CD4-positive, alpha-beta T cell treated with Interleukin-15 for 1 hour (primary cell): ENCODE results near the gene MS4A8.
A peak's percentile ranks its signal among the peaks of the same experiment; 100 is the strongest.
"Not testable (repeated sequence)": the region's sequence is repeated elsewhere in the genome, so short reads cannot be mapped to it uniquely, and the experiment has no call there.

Source experiments
- DNase-seq: peaks from one replicate; pipeline ENCODE4 v3.0.0-alpha.2; 2020

Gene MS4A8, protein sequence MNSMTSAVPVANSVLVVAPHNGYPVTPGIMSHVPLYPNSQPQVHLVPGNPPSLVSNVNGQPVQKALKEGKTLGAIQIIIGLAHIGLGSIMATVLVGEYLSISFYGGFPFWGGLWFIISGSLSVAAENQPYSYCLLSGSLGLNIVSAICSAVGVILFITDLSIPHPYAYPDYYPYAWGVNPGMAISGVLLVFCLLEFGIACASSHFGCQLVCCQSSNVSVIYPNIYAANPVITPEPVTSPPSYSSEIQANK

DNA sequence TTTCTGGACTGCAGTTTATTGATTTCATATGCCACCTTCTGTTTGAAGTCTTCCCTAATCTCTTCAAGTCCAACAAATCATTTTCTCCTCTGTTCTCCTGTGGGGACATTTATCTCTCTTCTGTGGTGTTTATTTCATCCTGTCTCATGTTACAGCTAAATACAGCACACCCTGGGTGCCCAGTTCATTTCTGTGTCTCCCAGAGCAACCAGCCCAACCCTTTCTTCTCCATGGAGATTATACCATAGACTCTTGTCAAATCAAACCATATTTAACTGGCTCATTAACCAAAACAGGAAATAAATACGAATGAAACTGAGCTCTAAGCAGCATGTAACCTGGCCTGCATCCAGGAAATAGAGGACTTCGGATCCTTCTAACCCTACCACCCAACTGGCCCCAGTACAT is at the start of gene MS4A8:
TSS of gene MS4A8 (plus strand) at position 329 of the 408 bp plus-strand sequence. CDS start 1,249 bp downstream, outside the sequence.
- no peak for DNase-seq

DNA sequence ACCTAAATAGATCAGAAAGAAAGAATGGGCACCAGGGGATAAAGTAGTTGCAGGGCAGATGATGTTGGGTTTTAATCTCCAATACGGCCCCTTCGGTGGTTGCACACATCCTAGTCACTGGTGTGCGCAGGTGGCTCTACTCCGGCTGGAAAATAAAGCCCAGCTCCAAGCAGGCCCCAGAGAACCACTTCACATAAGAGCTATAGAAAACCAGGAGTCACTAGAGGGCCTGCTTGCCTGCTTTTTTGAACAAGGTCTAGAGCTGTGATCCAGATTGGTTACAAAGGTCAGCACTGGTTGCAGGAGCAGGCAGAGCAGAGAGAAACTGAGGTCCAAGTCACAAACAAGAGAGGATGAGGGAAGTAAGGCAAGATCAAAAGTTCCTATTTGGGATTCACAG is 41.5 kb upstream of the MS4A8 start:
- DNase-seq, result no peak

DNA sequence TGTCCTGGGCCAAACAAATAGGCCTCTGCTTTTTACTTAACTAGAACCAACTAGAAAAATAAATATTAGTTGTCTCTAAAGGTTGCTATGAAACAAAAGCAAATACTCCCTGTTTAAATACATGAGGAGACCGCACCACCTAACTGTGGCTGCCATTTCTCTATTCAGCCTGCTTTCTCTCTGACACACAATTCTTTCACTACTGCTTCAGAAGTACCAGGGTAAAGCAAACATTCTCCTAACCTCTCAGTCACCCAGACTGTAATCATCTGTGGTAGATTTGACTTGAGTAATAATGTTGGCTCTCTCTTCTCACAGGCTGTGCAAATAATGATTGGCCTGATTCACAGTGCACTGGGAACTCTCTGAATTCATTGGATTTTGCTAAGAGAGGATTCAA is 41.0 kb upstream of the MS4A8 start:
- no peak for DNase-seq

DNA sequence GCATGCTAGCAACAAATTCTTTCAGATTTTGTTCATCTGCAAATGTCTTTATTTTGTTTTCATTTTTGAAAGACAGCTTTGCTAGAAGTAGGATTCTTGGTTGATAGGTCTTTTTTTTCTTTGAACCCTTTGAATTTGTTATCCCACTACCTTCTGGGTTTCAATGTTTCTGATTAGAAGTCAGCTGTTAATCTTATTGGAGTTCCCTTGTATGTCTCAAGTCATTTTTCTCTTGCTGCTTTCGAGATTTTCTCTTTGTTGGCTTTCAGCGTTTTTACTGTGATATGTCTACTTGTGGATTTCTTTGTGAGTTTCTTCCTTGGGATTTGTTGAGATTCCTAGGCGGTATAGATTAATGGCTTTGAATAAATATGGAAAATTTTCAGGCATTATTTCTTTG is 27.2 kb upstream of the MS4A8 start:
- DNase-seq, result no peak

DNA sequence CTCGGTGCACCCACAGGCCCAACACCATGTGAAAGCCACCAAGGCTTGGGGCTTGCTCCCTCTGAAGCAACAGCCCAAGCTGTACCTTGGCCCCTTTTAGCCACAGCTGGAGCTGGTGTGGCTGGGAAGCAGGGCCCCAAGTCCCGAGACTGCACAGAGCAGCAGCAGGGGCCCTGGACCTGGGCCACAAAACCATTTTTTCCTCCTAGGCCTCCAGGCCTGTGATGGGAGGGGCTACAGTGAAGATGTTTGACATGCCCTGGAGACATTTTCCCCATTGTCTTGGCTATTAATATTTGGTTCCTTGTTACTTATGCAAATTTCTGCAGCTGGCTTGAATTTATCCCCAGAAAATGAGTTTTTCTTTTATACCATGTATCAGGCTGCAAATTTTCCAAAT is 21.2 kb upstream of the MS4A8 start:
- DNase-seq, result not testable (repeated sequence)

DNA sequence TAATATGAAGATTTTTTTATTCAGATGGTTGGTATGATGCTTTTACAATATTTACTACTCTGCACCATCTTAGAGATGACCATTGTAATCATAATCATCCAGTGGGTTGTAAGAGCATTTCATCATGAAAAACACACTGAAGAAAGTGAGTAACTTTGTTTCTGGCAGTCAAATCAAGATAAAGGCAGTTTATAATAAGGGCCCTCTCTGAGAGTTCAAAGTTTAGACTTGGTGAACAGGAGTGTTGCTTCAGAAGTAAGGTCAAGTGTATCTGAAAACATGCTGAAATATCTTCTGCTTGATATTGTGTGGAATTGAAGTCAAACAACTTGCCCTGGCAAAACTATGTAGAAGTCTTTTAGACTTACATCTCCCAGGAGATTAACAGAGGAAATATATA is 19.5 kb upstream of the MS4A8 start:
- no peak for DNase-seq

DNA sequence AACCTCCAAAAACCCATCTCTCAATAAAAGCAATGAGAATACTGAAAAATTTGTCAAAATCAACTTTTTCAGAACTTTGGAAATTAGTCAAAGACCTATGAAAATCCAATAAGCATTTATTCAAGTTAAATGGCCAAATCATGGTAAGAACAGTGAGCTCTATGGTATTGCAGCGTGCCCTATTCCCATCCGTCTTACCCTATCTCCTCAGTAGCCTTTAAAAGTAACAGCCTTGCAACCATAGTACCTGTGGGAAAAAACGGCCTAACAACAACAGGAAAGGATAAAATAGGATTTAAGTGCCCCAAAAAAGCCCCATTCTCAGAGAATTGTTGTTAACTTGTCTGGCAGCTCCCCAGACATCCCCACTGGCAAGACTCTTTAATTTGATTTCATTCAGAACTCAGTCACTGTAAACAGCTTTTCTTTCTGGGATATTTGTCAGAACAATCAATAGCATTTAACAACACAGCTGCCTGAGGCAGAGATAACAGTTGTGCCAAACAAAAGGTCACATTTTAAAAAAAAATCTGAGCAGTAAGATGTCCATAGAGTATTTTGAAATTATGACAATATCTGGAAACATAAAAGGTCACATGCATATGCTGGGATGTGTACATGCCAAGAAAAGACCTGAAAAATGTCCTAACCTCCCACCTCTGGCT is 18.8 kb upstream of the MS4A8 start:
- no peak for DNase-seq

DNA sequence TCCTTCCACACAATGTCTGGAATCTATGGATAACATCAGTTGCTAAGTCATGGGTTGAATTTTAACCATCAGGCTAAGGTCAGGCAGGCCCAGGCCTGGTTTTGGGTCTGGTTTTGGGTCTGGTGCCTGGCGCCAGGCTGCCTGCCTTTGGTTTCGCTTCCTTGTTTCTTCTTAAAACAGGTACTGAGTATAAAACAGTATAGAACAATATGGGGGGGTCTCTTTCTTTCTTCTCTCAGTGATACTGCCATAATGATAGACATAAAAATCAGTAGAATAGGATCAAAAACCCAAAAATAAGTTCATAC is 14.9 kb upstream of the MS4A8 start:
- not testable (repeated sequence) for DNase-seq

DNA sequence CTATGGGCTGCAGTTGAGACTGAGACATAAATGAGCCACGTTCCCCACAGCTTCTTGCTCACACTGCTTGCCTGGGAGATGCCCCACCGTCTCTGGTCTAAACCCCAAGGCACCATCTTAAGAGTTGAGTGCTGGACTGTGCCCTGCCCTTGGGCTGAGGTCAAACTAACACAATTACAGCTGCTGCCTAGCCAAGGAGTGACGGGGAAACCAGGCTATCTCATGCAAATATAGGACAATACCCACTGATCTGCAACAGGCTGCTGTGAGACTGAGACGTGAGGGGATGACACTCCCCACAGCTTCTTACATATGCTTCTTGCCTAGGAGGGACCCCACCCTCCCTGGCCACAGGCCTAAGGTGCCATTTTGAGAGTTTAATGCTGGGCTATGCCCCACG is 7.8 kb upstream of the MS4A8 start:
- DNase-seq, result no peak

DNA sequence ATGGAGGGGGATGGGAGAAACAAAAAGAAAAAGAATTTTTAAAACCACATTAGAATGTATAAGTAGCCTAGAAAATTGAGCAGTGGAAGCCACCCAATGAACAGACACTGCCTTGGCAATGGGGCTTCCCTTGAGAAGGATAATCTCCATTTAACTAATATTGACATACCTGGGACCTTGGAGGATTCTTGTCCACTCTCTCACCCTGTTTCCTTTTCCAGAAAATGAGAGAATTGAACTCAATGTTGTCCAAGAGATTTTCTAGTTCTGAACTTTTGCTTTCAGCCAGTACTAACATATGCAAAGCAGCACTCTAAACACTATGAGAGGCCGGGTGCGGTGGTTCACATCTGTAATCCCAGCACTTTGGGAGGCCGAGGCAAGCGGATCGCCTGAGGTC is 524 bp downstream of the MS4A8 start:
- no peak for DNase-seq

DNA sequence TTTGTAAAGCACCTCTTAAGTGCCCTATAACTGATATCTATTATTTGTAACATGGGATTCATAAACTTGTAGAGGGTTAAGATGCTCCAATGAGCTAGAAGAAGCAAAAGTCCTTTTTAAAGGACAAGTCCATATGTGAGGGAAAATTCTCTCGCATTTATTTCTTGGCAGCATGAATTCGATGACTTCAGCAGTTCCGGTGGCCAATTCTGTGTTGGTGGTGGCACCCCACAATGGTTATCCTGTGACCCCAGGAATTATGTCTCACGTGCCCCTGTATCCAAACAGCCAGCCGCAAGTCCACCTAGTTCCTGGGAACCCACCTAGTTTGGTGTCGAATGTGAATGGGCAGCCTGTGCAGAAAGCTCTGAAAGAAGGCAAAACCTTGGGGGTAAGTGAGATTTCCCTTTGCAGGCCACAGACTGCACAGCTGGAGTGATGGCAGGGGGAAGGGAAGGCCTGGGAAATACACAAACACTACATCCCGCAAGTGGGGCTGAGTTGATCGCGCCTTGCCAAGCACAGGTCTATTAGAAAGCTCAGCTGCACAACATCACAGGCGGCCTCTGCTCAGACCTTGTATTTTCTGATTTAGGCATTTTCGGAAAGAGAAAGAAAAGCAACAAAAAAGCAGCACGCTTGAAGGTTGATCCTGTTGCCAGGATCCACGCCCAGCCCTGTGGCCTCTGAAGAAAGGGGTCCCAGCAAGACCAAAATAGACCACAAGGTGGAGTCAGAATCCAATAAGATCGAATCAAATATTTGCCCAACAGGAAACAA is 1.5 kb downstream of the MS4A8 start:
- no peak for DNase-seq

DNA sequence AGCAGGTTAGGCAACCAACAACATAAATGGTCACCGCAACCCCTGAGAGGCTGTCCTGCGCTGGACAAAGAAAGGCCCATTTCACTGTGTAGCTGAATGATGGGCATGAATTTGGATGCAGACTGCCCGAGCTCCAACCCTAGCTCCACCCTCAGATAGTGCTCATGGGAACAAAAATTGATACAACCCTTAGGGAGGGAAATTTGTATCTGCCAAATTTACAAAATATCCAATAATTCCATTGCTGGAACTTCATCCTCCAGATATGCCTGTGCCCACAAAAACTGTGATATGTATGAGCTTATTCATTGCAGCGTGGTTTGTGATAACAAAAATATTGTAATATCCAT is 2.0 kb downstream of the MS4A8 start:
- no peak for DNase-seq

DNA sequence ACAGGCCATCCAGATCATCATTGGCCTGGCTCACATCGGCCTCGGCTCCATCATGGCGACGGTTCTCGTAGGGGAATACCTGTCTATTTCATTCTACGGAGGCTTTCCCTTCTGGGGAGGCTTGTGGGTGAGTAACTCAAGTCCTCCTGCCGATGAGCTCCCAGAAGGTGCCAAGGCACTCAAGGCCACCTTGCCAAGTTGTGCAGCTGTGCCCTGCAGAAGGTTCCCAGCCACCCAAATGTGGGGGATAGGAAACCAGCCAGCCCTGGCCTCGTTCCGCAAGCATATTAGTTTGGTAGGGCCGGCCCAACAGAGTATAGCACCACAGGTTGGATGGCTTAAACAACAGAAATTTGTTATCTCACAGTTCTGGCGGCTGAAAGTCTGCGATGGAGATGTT is 4.0 kb downstream of the MS4A8 start:
- no peak for DNase-seq

DNA sequence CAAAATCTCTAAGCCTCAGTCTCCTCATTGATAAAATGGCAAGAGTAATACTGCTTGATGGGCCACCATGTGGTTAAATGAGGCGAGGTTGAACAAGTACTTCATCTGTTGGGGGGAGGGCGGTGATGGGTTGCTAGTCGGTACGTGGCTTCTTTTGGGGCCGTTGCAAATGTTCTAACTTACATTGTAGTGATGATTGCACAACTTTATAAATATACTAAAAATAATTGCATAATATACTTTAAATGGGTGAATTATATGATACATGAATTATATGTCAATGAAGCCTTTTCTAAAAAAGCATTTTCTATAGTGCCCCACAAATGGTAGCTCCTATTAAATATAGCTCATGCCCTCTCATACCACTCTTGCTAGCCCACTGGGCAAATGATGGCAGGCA is 6.5 kb downstream of the MS4A8 start:
- DNase-seq, result no peak

DNA sequence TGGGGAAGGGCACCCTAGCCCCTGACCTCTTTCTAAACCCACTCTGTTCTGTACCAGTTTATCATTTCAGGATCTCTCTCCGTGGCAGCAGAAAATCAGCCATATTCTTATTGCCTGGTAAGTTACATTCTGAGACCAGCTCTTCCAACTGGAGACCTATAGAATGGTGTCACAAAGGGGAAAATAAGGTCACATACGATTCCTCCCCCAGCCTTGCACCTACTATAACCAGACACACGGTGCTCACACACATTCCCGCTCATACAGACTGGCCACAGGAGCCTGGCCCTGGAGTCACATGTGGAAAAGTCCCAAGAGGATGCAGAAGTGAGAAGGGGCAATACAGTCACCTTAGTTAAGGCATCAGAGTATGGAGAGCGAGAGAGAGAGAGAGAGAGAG is 7.5 kb downstream of the MS4A8 start:
- no peak for DNase-seq

DNA sequence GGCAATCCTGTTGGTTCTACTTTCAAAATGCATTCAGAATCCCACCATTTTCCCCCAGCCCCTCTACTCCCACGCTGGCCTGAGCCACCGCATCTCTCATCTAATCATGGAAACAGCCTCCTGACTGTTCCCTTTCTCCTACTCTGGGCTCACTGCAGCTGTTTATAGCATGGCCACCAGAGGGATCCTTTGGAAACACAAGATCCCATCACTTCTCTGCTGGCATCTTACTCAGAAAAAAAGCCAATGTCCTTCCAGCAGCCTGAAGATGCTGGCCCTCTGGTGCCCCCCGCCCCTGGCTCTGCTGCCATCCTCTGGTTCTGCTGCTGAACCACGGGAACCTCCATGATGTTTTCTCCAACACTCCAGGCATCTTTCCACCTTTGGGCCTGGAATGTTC is 11.1 kb downstream of the MS4A8 start:
- DNase-seq, result no peak

DNA sequence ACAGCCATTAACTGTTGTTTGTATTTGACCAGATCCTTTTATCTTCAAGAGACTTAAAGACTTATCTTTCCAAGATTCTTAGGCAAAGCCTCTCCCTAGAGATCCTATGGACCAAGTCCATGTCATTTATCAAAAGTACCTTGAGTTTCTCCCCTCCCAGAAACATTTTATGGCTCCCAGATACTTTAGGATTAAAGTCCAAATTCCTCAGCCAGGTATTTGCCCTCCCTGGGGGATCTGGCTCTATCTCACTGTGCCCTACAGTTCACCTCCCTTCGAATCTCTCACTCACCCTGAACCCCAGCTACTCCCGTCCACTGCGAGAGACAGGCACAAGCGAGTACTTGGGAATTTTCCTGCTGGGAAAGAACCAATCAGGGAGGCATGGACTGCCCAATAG is 11.9 kb downstream of the MS4A8 start:
- DNase-seq, result no peak

DNA sequence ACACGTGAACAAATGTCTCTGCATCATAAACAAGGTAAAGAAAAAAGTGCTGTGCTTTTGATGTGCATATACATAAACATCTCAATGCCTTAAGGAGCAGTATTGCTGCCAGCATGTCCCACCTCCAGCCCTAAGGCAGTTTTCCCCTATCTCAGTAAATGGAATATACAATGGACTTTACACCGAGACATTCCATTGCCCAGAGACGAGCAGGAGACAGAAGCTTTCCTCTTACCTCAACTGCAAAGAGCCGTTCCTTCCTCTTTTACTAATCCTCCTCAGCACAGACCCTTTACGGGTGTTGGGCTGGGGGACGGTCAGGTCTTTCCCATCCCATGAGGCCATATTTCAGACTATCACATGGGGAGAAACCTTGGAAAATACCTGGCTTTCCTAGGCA is 14.0 kb downstream of the MS4A8 start:
- DNase-seq, result not testable (repeated sequence)

DNA sequence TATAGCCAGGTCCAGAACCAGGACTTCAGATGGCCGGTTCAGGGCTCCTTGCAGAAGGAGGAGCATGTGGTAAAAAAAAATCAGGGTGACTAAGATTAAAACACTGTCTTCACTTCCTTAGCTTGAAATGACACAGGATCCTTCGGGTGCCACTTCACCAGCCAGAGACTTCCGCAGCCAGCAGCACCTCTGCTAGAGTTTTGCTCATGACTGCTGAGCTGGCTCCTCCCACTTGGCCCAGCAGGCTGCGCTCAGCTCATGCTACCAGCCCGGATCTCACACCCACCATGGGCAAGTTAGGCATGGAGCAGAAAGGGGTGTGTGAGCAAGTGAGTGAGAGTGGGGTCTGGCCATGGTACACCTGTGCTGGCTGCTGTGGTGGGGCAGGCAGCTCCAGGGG is 18.5 kb downstream of the MS4A8 start:
- DNase-seq, result peak; percentile 19

DNA sequence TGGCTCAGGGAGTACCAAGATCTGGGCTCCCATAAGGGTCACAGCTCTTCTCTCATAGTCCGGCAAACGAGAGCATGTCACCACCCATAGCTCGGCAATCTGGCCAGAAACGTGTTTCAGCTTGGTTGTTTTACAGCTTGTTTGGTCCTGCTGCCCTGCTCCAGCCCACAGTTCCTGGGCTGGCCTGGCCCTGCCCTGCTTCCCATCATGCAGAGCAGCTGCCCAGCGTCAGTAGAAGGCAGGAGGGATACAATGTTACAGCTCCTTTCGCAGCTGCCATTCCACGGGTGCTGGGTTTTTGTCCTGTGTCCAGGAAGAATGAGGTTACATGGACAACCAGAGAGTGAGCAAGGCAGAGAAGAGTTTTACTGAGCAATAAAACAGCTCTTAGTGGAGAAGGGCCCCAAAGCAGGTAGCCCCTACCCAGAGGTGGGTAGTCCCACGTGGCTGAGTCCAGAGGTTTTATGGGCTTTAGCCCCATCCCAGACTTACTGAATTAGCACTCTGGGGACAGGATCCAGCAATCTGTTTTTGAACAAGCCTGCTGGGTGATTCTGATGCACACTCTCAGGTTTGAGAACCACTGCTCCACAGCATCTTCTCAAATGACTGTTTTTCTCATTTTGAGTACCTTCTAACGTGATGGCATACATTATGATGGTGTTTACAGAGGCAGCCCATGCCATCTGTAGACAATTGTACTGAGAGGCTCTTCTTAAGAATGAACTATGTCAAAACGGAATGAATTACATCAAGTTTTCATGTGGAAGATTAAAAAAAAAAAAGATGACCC is 19.3 kb downstream of the MS4A8 start:
- no peak for DNase-seq

DNA sequence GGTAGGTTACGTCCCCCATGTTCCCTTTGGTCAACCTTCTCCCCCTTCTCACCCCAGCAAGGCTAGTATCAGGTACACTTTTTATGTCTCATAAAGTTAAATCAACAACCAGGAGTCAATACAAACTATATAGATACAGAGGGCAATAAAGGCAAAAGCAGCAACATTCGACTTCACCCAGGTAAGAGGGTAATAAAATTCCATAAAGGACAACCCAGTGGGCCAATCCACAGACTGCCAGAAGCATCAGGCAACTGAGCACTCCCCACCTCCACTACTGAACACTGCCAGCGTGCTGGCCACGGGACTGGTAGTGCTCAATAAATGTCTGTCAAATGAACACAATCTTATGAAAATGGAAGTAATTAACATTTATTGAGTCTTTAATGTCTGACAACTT is 20.0 kb downstream of the MS4A8 start:
- DNase-seq, result no peak

DNA sequence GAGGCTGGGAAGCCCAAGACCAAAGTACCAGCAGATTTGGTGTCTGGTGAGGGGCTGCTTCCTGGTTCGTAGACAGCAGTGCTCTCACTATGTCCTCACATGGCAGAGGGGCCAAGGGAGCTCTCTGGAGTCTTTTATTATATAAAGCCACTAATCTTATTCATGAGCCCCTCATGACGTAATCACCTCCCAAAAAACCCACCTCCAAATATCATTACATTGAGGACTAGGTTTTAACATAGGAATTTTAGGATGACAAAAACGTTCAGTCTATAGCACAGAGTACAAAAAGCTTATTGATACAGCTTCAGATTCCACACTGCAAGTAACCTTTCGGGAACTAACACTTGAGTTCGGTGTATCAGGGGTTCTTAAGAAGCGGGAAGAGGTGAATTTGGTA is 21.0 kb downstream of the MS4A8 start:
- DNase-seq, result no peak

DNA sequence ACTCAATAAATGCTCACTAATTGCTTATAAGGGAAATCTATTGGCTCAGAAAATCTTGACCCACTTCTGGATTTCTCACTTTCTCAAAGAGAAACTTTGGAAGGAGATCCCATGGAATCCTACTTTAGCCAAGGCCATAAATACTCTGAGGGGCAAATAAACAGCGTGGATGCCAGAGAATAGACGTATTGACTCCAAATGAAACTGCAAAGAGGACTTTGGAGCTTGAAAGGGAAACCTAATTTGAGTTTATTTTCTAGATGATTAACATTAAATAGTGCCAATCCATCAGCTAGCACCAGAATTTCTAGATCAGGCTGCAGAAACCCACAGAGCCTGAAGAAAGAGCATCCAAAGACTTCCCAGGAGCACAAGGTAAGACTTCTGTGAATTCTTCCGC is 25.0 kb downstream of the MS4A8 start, which contains the start of gene MS4A18:
TSS of gene MS4A18 (plus strand) at position 301 of the 400 bp plus-strand sequence.
- no peak for DNase-seq

DNA sequence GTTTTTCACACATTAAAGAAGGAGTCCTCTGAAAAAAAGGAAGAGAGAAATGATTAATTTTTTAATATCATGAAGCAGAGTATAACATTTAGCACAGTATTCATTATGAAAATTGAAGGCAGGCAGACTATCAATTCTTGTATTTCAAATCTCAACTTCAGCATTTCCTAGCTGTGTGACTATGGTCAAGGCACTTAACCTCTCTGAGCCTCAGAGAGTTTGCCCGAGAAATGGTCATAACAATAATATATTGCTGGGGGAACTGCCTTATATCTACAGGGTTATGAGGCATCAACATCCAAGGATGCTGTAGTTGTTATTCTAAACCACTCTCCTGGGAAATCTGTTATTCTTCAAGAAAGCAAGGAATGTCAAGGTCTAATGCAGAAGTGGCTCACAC is 26.2 kb downstream of the MS4A8 start:
- DNase-seq, result no peak
